LNCaP clone FGC (cell line): ENCODE measurements around the gene APBB2.
A peak's percentile ranks its signal among the peaks of the same experiment; 100 is the strongest.

Experiments used
- DNase-seq: peaks from one replicate; pipeline ENCODE4 v3.0.0-alpha.2; 2011; ENCODE audit warnings: low read depth
- H3K4me3 ChIP-seq: 2 replicates; pipeline ENCODE4 v1.5.1; 2011; ENCODE audit warnings: mild to moderate bottlenecking, low read depth, low read length, control low read depth
- TF ChIP-seq, protein P1 (sequence below): IDR thresholded peaks from 2 replicates; pipeline ENCODE4 v1.5.1; 2012; ENCODE audit warnings: mild to moderate bottlenecking; ENCODE audit not compliant: control insufficient read depth, insufficient read depth; ENCODE audit errors: extremely low read depth

The APBB2 gene

DNA sequence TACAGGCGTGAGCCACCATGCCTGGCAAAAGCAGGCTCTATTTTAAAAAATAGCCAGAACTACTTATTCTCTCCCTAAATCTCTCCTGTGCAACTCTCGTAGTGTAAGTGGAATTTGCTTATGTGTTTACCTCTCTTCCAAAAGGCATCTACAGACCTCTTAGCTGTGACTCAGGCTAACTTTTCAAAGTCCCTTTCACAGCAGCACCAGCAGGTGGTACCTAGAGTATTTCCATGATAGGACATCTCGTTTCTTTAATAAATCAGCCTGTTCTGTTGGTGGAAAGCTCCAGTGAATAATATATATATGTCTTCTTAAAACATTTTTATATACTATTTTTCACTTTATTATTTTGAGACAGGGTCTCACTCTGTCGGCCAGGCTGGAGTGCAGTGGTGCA is 375.6 kb downstream of the APBB2 start:
- no peak overlapping the region for H3K4me3 ChIP-seq
- no peak for DNase-seq
- TF ChIP-seq, protein P1, sequence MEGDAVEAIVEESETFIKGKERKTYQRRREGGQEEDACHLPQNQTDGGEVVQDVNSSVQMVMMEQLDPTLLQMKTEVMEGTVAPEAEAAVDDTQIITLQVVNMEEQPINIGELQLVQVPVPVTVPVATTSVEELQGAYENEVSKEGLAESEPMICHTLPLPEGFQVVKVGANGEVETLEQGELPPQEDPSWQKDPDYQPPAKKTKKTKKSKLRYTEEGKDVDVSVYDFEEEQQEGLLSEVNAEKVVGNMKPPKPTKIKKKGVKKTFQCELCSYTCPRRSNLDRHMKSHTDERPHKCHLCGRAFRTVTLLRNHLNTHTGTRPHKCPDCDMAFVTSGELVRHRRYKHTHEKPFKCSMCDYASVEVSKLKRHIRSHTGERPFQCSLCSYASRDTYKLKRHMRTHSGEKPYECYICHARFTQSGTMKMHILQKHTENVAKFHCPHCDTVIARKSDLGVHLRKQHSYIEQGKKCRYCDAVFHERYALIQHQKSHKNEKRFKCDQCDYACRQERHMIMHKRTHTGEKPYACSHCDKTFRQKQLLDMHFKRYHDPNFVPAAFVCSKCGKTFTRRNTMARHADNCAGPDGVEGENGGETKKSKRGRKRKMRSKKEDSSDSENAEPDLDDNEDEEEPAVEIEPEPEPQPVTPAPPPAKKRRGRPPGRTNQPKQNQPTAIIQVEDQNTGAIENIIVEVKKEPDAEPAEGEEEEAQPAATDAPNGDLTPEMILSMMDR: no peak

DNA sequence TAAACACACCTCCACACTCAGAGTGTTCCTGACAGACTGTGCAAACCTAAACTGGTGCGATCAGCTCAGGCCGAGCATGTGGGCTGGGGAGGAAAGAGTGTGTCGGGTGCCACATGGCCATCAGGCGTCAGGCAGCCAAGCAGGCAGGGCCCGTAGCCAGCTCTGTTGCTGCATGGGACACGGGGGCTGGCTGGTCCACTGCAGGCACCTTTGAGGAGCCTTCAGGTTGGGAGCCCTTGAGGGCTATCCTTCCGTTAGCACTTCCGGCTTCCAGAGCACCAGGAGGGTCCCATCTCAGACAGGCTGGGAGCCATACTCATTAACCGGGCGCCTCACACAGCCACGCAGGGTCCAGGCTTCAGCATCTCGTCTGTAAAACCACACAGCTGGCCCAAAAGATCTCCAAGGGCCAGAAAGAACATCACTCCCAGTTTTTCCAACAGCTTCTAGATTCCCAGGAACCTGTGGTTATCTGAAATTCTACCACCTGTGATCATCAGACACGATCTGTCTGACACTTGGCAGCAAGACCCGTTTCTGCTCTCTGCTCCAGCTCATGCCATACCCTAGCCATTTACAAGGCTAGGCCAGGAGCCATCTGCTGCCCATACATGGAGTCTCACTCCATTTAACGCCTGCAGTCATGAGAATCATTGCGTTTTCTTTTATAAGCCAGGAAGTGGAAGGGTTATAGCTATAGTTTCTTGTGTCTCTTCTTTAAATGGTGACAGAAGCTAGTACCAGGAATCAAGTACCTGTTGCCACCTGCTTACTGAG is 377.1 kb downstream of the APBB2 start:
- H3K4me3 ChIP-seq: no peak overlapping the region
- DNase-seq: peak; percentile 87
- TF ChIP-seq, protein P1: peak; percentile 27; the same call in 1 of the 2 replicates

DNA sequence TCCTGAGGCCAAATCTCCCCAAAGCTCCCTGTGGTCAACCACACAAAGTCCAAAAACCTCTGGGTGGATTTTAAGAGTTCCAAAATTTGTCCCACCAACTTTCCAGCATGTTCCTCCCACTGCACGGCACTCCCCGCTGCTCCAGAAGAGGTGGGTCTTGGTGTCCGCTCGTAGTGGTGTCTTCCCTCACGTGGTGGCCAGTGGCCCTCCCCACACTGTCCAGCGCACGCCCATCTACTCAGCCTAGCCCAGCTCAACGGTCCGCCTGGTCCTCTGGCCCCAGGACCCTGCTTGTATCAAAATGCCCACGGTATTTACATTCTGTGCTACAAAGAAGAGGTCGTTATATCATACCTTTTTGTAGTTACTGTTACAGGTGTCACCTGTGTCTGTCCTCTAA is 381.1 kb downstream of the APBB2 start:
- H3K4me3 ChIP-seq: no peak overlapping the region
- TF ChIP-seq, protein P1: no peak
- DNase-seq: no peak

DNA sequence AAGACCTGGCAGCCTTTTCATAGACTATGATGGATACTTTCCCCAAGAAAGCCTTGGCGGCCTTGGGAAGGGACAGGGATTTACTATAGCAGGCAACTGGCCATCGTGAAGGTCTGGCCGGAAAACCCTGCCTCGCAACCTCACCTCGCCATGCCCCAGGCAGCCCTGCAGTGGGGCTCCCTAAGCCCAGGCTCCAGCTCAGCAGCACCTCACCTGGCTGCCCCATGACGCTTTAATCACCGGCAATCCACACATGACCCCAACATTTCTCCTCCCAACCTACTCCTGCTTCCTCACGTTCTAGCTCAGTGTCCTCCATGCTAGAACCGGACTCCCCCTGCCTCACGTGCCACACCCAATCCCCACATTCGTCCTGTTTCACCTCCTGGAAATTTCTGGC is 382.2 kb downstream of the APBB2 start:
- TF ChIP-seq, protein P1: no peak

DNA sequence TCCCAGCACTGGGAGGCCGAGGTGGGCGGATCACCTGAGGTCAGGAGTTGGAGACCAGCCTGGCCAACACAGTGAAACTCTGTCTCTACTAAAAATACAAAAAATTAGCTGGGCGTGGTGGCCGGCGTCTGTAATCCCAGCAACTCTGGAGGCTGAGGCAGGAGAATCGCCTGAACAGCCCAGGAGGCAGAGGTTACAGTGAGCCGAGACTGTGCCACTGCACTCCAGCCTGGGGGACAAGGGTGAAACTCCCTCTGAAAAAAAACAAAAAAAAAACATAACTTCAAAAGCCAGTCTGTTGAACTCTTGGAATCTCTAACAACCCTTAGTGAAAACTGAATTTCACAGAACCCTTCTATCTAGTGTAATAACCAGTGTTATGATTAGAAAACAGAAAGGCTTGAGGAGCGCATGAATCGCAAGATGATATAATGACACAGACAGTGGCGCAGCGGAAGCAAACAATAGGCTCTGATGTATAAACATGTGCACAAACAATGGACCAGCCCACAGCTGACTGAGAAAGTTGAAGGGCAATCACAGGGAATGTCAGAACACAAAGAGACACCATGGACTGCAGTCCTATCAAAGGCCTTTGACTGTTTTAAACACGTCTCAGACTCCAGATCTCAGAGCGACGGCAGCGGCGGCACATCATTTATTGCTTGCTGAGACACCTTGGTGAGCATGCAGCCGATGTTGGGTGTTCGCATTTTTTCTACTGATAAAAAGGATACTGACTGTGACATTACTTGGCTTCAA is 383.0 kb downstream of the APBB2 start:
- TF ChIP-seq, protein P1: no peak
- no peak for DNase-seq
- H3K4me3 ChIP-seq: no peak overlapping the region

More for the DNA sequence above, 382.2 kb downstream of the APBB2 start:
- DNase-seq: no peak
- H3K4me3 ChIP-seq: no peak overlapping the region

DNA sequence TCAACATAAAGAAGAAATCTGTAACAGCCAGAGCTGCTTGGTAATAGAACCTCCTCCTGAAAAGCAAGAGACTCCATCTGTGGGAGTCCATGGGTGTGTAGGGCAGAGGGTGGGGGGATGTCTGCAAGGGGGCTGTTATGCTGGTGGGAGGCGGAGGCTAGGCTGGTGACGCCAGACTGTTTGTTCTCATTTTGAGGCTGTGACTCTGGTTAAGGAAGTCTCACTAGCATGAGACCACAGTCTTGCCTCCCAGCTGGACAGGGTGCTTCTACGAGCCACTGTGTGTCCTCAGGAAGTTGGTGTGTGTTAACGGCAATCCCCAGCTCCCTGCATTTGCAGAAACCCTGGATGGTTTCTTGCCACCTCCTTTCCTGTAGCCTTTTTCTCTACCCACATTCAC is 384.8 kb downstream of the APBB2 start:
- TF ChIP-seq, protein P1: no peak
- no peak overlapping the region for H3K4me3 ChIP-seq
- no peak for DNase-seq
